Duodenal mucosa (tissue), 2 donors: ENCODE measurements around the gene GSTT4.
"Not testable (repeated sequence)": the region's sequence is repeated elsewhere in the genome, so short reads cannot be mapped to it uniquely, and the experiment has no call there.

Experiments
- H3K27ac ChIP-seq: one replicate; pipeline ENCODE4 v1.7.0; 2013; ENCODE audit warnings: low read depth, low read length
- H3K27me3 ChIP-seq, 2 donors: one replicate each; pipeline ENCODE4 v1.7.0; 2013; ENCODE audit warnings: low read length in 2 of 2, control low read depth in 1 of 2; ENCODE audit not compliant: insufficient read depth in 2 of 2, control insufficient read depth in 1 of 2
- H3K36me3 ChIP-seq, 2 donors: one replicate each; pipeline ENCODE4 v1.7.0; 2013; ENCODE audit warnings: low read length in 2 of 2, control low read depth in 1 of 2; ENCODE audit not compliant: insufficient read depth in 2 of 2, control insufficient read depth in 1 of 2
- H3K4me1 ChIP-seq, 2 donors: one replicate each; pipeline ENCODE4 v1.7.0; 2013; ENCODE audit warnings: low read length in 2 of 2, control low read depth in 1 of 2; ENCODE audit not compliant: insufficient read depth in 2 of 2, control insufficient read depth in 1 of 2
- H3K4me3 ChIP-seq, 2 donors: one replicate each; pipeline ENCODE4 v1.7.0; 2013; ENCODE audit warnings: low read length in 2 of 2, low read depth in 1 of 2
- H3K9ac ChIP-seq, 2 donors: one replicate each; pipeline ENCODE4 v1.7.0; 2013; ENCODE audit warnings: low read length in 2 of 2, low read depth in 1 of 2
- H3K9me3 ChIP-seq, 2 donors: one replicate each; pipeline ENCODE4 v1.7.0; 2013; ENCODE audit warnings: low read length in 2 of 2, control low read depth in 1 of 2; ENCODE audit not compliant: control insufficient read depth in 1 of 2

GSTT4 gene

GRCh38 chr22:24008381-24009226 lies 3.4 kb upstream of the GSTT4 start:
- Histone ChIP-seq H3K9ac (no peak overlapping the region), H3K4me1 (peaks cover 16 to 35% of the 10 kb centered on the region in 2 donors), H3K4me3 (no peak overlapping the region), H3K9me3 (no peaks in the 10 kb centered on the region), H3K27ac (no peak overlapping the region), H3K27me3 (no peaks in the 10 kb centered on the region), H3K36me3 (no peaks in the 10 kb centered on the region)

GRCh38 chr22:24008022-24008283 lies 2.7 kb upstream of the GSTT4 start:
- Histone ChIP-seq H3K9ac (no peak overlapping the region), H3K27me3 (no peaks in the 10 kb centered on the region), H3K36me3 (no peaks in the 10 kb centered on the region), H3K4me1 (peaks cover 16 to 35% of the 10 kb centered on the region in 2 donors), H3K9me3 (no peaks in the 10 kb centered on the region), H3K4me3 (no peak overlapping the region), H3K27ac (no peak overlapping the region)

DNA sequence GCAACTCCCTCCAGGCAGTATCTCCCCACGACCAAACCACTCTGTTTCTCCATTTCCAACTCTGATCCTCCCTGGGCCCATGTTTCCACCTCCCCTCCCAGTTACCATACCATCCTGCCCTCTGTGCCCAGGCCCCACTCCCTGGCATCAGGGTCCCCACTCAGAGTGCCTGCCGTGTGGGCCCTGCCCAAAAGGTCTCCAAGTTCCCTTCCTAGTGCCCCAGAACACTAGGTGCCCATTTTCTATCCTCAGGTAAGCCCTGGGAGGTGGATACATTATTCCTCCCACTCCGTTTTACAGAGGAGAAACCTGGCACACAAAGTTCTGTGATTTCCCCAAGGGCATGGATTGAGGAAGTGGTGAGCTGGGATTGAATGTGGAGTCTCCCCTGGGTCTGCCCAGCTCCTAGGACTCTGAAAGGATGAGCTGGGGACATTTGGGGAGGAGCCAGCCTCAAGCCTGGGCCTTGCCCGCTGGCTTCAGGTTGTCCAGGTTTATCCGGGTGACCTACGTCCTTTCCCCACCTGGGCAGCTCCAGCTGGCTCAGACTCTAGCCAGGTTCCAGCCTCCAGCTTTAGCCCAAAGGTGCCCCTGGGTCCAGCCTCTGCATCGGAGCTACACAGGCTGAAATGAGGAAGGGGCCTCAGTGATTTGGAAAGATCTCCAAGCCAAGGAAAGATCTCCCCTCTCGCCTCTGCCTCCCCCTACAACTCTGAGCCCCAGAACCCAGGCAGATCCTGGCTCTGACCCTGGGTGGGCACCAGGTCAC lies 2.2 kb upstream of the GSTT4 start:
- Histone ChIP-seq H3K4me1 (peaks cover 16 to 31% of the 10 kb centered on the region in 2 donors), H3K36me3 (no peaks in the 10 kb centered on the region), H3K27me3 (no peaks in the 10 kb centered on the region), H3K9me3 (no peaks in the 10 kb centered on the region), H3K4me3 (no peak overlapping the region), H3K27ac (no peak overlapping the region), H3K9ac (no peak overlapping the region)

DNA sequence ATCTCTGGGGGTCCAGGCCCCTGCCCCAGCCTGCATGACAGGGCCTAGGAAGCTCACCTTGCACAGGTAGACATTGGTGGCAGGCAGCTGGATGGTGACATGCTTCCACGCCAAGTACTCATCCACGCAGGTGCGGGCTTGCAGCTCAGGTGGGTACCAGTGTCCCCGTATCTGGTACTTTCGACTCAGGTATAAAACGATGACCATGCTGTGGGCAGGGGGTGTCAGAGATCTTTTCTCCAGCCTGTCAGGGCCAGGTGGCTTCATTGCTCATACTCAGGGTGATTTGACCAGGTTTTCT lies 1.6 kb upstream of the GSTT4 start:
- Histone ChIP-seq H3K4me1 (peaks cover 16 to 25% of the 10 kb centered on the region in 2 donors), H3K27ac (no peak overlapping the region), H3K9ac (no peak overlapping the region), H3K4me3 (no peak overlapping the region), H3K27me3 (no peaks in the 10 kb centered on the region), H3K36me3 (no peaks in the 10 kb centered on the region), H3K9me3 (no peaks in the 10 kb centered on the region)

- Histone ChIP-seq H3K27me3 (no peaks in the 10 kb centered on the region), H3K36me3 (no peaks in the 10 kb centered on the region), H3K4me1 (peaks cover 16 to 22% of the 10 kb centered on the region in 2 donors), H3K9ac (no peak overlapping the region), H3K27ac (no peak overlapping the region), H3K4me3 (no peak overlapping the region), H3K9me3 (no peaks in the 10 kb centered on the region)
These were observed 1.1 kb upstream of the GSTT4 start for GRCh38 chr22:24006207-24006913.

DNA sequence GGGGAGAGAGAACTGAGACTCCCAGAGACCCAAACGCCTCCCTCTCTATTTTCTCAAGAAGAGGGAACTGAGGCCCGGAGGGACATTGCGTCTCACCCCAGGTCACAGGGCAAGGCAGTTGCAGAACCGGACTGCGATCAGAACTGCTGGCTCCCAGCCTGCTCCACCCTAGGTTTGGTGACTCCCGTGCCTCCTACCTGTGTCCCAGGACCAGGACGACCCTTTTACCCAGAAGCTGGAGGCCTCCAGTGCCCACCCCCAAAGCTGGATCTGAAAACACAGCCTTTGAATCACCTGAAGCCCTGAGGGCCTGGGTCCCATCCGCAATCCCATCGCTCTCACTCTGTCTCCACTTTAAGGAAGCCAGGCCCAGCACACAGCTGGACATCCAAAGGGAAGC lies 1.4 kb downstream of the GSTT4 start:
- H3K27me3 ChIP-seq: no peaks in the 10 kb centered on the region
- H3K27ac ChIP-seq: no peak overlapping the region
- H3K9me3 ChIP-seq: no peaks in the 10 kb centered on the region
- no peak overlapping the region for H3K4me3 ChIP-seq
- H3K36me3 ChIP-seq: no peaks in the 10 kb centered on the region
- H3K4me1 ChIP-seq: peaks cover 5 to 8% of the 10 kb centered on the region in 2 donors
- no peak overlapping the region for H3K9ac ChIP-seq

GRCh38 chr22:24002851-24003250 lies 2.4 kb downstream of the GSTT4 start:
- Histone ChIP-seq H3K27ac (no peak overlapping the region), H3K9ac (no peak overlapping the region), H3K9me3 (no peaks in the 10 kb centered on the region), H3K4me1 (no peaks in the 10 kb centered on the region), H3K4me3 (no peak overlapping the region), H3K36me3 (no peaks in the 10 kb centered on the region), H3K27me3 (no peaks in the 10 kb centered on the region)

GRCh38 chr22:24002272-24002671 lies 3.0 kb downstream of the GSTT4 start:
- Histone ChIP-seq H3K36me3 (no peaks in the 10 kb centered on the region), H3K9ac (no peak overlapping the region), H3K9me3 (no peaks in the 10 kb centered on the region), H3K27ac (no peak overlapping the region), H3K4me1 (no peaks in the 10 kb centered on the region), H3K27me3 (no peaks in the 10 kb centered on the region), H3K4me3 (no peak overlapping the region)

- H3K9ac ChIP-seq: no peak overlapping the region
- no peaks in the 10 kb centered on the region for H3K27me3 ChIP-seq
- H3K4me3 ChIP-seq: no peak overlapping the region
- H3K9me3 ChIP-seq: no peaks in the 10 kb centered on the region
- no peak overlapping the region for H3K27ac ChIP-seq
- no peaks in the 10 kb centered on the region for H3K36me3 ChIP-seq
- no peaks in the 10 kb centered on the region for H3K4me1 ChIP-seq
These were observed 3.9 kb downstream of the GSTT4 start for GRCh38 chr22:24001314-24001713.

DNA sequence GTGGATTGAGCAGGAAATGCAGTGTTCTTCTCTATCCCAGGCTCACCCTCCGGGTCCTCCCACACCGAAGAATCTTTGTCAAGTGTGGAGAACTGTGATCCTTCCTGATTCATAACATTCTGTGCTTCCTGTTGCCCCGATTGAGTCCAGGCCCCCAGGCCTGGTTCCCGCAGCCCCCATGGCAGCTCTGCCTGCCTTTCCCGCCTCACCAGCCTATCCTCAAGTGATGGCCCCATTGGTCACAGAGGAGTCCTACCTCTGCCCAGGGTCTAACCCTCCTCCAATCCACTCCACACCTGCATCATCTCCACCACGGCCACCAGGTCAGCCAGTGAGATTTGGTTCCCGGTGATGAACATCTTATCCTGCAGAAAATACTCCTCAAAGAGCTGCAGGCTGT lies 5.5 kb downstream of the GSTT4 start:
- not testable (repeated sequence) for H3K4me3 ChIP-seq, H3K9me3 ChIP-seq, H3K27ac ChIP-seq, H3K27me3 ChIP-seq, H3K4me1 ChIP-seq, H3K36me3 ChIP-seq, H3K9ac ChIP-seq
